ENCODE data around the gene PRKN.

DNA sequence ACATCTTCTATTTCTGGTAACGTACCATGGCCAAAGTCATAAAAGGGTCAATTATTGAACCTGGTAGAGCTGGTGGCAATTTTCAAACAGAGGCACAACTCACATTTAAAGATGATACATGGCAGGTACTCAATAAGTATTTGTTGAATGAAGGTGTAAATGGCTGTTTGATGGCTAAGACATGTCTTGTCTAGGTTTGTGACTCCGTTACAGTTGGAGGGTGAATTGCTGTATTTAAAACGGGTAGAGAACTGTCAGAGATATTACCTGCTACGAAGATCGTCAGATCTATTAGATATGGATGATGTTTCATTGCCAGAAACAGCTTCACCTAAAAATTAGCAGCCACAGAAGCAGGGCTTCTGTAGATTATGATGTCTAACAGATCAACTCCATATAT is 601.9 kb downstream of the PRKN start:
- TF ChIP-seq, protein P1, sequence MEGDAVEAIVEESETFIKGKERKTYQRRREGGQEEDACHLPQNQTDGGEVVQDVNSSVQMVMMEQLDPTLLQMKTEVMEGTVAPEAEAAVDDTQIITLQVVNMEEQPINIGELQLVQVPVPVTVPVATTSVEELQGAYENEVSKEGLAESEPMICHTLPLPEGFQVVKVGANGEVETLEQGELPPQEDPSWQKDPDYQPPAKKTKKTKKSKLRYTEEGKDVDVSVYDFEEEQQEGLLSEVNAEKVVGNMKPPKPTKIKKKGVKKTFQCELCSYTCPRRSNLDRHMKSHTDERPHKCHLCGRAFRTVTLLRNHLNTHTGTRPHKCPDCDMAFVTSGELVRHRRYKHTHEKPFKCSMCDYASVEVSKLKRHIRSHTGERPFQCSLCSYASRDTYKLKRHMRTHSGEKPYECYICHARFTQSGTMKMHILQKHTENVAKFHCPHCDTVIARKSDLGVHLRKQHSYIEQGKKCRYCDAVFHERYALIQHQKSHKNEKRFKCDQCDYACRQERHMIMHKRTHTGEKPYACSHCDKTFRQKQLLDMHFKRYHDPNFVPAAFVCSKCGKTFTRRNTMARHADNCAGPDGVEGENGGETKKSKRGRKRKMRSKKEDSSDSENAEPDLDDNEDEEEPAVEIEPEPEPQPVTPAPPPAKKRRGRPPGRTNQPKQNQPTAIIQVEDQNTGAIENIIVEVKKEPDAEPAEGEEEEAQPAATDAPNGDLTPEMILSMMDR (IDR thresholded peaks at IDR 0.05; ENCODE audit: low read depth, low read length) = no peak
- no peak for TF ChIP-seq EZH2phosphoT487 (IDR thresholded peaks at IDR 0.05; ENCODE audit: low read depth)

All from OCI-LY3 (cell line).